ENCODE measurements around the gene ZNF862. TPM values are rescaled to one million over a fixed set of nuclear protein-coding genes. Genes with fewer than 3 reads are reported as not detected.

The ZNF862 gene
- total RNA-seq, 1 donor from 2014 or later = 12.1 TPM

DNA sequence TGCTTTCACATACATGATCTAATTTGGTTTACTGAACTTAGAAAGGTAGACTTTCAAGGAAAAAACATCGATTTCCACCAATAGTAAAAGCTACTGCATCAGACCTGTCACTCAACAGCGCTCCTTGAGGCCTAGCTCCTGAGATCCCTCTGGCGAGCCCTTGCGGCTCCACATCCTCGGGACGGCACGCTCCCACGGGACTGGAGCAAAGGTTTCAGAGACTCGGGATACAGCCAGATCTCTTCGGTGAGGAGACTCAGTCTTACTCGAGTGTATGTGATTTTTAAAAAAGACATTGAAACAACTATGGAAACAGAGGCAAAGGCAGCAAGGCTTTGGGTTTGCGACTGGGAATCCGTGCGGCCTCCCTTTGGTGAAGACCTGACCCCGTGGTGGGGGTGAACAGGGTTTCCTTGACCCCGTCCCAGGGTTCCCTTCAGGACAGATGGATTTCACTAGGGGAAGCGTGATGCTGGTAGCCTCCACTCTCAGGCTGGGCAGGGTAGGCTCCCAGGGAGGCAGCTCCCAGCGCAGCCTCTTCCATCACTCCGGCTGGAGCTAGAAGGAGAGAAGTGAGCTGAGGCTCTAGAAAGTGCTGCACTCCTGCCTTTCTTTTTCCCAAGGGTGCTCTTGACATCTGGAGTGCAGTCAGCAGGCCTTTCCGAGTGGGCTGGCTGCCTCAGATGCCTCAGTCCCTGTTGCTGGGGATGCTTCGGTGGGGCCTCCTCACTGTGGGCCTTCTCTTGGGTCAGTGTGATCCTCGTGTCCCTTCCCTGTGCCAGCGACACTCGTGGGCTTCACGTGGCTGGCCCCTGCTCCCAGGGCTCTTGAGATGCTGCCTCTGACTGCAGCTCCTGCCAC is 29.8 kb downstream of the ZNF862 start:
- DNase-seq = no peak

DNA sequence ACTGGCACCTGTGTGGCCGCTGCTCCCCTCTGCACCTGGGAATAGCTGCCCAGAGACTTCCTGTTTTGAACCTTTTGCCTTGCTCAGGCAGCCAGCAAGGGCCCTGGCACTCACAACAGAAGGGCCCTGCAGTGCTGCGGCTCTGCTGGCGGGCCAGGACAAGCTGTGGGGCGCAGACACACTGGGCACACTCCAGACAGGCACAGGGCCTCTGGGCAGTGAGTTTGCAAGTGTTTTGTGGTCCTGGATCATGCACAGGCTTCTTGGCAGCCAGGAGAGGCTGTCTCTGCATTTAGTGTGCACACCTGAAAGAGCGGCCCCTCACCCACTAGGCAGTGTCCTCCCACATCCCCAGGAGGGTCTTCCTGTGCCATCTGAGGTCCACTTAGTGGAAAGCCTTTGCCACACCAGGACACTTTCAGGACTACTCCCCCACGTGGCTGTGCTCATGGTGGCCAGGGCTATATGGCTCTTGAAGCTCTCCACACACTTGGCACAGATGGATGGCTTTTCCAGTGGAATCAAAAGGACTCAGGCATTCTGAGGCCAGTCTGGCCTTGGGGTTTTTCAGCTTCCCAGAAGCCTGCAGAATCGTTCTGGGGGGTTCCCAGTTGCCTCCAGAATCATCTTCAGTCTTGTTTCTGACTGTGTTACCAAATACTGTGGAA is 30.6 kb downstream of the ZNF862 start:
- no peak for DNase-seq

DNA sequence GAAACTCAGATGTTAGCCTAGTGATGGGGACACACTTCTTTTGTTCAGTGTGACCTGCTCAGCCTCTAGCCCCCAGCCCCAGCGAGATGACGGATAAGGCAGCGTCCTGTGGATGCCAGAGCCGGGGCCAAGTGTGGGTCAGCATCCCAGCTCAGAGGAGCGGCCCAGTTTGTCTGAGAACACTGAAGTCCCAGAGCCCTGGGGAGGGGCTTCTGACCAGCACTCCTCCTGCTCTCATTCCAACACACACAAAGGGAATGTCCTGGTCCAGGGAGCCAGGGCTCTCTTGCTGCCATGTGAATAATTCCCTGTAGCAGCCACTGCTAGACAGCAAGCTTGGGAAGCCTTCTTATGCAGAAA is 31.1 kb downstream of the ZNF862 start:
- no peak for DNase-seq

DNA sequence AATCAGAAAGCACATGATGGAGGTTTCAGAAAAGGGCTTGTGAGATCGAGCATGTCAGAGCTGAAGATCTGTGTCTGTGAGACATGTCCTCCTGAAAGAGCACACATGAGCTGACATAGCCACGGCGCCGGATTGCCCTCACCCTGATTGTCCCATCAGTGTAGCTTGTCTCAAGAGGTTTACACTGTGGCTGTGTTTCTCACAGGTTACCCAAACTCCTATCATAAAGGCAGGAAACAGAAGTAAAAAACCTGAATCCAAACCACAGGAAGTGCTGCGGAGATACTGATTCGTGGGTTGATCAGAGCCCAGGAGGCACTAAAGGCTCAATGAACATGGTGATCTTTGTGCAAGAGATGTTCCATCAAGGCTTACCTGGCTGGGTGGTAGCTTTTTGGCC is 31.7 kb downstream of the ZNF862 start:
- no peak for DNase-seq

DNA sequence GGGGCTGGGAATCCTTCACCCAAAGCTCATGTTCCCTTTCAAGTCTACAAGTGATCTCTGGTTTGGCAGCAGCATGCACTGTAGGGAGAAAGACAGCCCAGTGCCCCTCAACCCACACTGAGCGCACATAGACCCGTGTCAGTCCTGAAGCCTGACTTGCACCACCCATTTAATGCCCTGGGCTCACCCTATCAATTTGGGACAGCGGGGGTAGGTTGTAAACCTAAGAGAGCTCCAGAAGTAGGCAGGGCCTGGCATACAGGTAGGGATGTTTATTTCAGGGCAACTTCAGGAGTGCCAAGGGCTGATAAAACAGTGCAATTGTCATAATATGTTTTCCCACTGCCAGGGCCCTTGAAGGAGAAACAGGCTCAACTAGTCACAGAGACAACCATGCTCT is 32.1 kb downstream of the ZNF862 start:
- DNase-seq = no peak

DNA sequence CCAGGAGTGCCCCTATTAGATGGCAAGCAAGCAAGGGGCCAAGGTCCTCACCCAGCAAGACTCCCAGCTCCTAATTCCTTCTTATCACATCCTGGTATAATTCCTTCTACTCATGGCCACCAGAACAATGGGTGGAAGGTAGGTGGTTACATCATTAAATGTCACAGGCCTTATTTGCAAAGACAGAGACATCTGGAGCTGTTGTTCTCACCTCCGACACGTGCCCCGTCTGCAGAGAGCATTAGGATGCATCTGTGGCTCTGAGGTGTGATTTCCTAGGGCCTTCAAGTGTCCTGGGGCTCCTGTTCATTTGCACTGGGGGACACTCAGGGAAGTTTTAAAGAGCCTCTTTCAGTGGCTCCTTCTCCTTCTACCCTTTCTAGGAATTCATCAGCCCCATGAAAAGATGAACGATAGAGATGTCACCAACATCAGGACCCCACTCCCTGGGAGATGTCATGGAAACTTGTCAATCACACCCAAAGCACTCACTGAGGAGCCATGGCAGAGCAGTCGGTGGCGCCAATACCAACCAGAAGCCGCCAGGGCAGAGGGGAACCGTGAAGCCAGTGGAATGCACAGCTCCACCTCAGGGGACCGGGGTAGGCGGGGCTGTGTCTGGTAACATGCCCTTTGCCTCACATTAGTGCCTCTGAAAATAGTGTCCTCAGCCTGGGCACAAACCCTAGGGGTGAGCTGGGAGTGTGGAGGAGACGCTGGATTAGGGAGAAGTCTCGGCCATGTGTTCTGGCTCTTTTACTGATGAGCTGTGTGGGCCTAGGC is 32.7 kb downstream of the ZNF862 start:
- no peak for DNase-seq

DNA sequence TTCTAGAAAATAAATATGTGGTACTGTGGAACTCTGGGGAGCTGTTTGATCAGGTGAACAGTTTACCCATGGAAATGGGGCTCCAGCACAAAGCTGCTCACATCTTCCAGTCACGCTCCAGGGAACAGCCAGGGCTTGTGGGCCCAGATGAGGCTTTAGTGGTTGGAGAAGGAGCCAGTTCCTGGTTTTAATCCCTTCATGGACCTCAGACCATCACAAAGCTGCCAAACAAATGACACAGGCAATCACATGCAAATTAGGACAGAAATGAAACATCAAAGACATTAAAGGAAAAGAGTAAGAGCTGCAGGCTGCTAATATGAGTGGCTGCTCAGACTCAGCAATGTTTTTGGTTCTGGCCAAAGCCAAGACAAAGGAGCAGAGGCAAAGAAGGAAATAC is 33.4 kb downstream of the ZNF862 start:
- no peak for DNase-seq

DNA sequence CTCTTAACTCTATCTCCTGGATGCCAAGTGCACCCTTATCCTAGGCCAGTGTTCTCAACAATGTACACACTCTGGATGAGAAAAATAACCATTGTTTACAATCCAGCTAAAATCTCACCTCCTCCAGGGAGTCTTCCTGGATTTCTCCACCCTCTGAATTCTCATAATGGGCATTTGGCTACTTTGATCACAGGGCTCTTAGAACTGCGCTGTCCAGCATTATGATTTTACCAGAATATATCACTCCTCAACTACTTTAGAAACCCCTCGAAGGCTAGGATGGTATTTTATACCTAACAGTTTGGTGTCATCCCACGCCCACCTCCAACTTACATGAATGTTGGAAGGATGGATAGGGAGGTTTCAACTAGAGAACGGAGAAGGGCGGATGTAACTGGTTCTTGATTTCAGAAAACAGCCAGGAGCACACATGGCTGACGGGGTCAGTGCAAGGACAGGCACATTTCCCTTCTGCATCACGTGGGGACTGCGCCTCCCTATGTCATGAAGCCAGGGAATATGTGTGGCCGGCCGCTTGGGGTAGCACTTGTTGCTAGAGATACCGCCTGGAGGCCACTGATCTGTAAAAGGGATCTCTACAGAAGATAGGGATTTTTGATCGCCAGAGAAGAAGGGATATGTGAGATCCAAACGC is 34.4 kb downstream of the ZNF862 start:
- peak; percentile 87 for DNase-seq

DNA sequence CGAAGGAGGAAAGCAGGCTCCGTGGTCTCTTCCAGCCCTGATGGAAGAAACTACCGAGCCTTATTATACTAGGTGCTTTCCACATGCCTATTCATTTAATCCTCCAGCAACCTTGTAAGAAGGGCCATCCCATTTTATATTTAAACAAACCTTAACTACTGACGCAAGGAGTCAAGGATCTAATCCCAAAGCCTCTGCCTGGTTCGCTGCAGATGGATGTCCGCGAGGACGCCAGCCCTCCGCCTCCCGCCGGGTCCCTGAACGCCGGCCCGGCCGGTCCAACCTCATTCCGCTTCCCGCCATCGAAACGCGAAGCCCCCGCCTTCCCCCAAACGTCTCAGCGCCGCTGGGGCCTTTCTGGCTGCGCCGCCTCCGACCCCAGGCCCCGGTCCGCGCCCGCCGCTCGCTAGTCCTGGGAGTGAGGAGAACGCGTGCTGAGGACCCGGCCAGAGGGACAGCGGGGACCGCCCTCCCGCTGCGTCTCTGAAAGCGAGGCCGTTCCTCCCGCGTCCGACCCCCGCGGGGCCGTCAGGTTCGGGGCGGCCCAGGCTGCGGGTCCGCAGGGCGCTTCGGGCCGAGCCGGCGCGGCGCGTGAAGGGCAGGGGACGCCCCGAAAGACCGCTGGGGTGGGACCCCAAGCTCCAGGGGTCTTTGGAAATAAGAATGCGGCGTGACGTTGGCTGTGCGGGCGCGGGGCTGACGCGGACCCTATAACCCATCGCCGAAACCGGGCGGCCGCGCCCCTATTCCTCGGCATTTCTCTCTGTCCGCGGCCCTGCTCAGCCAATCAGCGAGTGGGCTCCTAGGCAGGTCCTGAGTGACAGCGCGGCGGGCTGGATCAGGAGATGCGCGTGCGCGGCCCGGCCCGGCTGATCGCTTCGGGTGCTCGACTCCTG is 35.1 kb downstream of the ZNF862 start, which contains the start of gene ATP6V0E2:
ATP6V0E2 (plus strand) TSS at position 896 of the 896 bp plus-strand sequence. CDS start 97 bp downstream, outside the sequence.
- peak; percentile 97 for DNase-seq

DNA sequence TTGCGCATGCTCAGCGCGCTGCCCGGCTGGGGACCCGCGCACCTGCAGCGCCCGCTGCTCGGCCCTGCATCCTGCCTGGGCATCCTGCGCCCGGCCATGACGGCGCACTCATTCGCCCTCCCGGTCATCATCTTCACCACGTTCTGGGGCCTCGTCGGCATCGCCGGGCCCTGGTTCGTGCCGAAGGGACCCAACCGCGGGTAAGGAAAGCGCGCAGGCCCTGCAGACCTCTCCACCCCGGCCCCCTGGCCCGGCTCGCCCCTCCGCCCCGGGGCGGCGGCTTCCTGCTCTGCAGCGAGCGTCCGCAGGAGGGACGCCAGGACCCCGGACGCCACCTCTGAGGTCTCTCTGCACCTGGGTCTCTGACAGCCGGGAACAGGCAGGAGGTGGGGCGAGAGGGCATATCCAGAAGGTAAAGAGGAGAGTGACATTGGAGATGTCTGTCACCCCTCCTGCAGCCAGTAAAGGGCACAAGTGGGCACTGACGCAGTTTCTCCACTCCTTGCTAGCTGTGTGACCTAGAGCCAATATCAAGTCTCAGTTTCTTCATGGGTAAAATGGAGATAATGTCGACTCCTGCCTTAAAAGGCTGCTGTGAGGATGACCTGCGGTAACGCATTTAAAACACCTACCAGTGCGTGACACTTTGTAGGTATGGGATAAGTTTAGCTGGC is 35.9 kb downstream of the ZNF862 start:
- no peak for DNase-seq

DNA sequence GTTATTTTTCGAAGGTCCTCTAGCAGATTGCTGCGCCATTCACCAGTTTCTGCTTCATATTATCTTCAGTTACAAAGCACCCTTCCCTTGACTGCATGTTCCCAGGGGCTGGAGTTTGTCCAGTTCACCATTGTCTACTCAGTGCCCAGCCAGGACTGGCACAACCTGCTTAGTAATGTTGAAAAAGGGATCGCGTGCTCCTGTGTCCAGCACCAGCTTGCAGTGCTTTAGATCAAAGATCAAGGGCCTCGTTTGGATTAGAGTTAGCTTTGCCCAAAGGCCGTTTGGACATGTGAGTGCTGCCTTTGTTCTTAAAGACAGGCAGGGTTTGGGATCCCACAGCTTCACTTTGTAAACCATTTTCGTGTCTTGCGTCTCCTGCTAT is 36.5 kb downstream of the ZNF862 start:
- no peak for DNase-seq

DNA sequence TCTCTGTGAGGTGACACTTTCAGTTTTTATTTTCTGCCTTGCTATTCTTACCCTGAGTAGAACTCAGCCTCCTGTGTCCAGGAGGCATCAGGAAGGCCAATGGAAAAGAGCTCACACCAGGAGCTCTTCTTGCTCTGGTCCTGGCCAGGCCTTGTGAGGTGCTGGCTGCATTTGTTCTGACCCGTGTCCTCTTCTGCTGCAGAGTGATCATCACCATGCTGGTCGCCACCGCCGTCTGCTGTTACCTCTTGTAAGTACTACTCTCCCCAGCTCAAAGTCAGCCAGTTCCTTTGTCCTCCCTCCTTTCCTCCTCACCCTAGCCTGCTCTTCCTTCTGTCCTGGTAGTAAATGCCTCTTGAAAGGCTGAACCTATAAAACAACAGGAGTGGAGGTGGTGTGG is 37.2 kb downstream of the ZNF862 start:
- DNase-seq = no peak

DNA sequence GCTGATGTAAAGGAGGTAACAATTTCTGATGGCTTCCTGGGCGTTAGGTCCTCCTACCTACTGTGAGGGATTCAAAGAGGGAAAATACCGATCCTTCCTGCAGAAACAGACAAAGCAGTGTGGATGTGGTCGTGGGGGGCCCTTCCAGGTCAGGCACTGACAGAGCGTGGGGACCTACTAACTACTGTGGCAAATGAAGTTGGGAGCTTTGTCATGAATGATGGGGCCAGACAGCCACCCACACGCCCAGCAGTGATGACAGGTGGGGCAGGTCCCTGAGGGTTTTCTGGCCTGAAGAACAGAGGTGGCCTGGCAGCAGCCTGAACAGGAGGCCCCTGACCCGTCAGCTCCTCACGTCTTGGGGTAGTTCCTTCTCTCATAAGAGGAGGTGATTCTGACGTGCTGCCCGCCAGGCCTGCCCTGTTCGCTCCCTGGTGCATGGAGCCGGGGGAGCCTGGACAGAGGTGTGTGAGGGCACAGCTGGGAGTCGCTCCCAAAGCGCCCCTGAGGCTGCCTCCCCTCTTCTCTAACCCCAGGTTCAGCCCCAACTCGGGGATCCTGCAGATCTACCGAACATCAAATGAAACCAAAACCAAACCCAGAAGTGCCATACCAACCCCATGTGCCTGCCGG is 39.8 kb downstream of the ZNF862 start:
- no peak for DNase-seq

DNA sequence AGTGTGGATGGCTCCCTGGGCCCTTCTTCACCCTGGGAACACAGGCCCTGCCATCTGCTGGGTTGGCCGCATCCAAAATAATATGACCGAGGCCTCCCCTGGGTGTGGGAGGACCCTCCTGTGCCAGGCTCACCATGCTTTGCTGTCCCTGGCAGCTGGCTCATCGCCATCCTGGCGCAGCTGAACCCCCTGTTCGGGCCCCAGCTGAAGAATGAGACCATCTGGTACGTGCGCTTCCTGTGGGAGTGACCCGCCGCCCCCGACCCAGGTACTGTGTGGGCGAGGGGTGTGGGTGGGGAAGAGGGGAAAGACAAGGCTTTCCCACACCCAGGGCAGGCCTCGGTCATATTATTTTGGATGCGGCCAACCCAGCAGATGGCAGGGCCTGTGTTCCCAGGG is 40.3 kb downstream of the ZNF862 start:
- no peak for DNase-seq

DNA sequence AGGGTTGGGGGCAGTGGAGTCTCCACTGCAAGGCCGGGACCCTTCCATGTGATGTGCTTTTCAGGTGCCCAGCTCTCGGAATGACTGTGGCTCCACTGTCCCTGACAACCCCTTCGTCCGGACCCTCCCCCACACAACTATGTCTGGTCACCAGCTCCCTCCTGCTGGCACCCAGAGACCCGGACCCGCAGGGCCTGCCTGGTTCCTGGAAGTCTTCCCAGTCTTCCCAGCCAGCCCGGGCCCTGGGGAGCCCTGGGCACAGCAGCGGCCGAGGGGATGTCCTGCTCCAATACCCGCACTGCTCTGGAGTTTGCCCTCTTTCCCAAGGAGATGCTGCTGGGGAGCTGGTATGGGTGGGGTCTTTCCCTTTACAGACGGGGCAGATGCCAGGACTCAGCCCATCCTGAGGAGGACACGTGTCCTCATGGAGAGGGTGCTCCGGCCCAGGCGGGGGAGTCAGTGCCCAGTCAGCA is 41.1 kb downstream of the ZNF862 start:
- DNase-seq = no peak

DNA sequence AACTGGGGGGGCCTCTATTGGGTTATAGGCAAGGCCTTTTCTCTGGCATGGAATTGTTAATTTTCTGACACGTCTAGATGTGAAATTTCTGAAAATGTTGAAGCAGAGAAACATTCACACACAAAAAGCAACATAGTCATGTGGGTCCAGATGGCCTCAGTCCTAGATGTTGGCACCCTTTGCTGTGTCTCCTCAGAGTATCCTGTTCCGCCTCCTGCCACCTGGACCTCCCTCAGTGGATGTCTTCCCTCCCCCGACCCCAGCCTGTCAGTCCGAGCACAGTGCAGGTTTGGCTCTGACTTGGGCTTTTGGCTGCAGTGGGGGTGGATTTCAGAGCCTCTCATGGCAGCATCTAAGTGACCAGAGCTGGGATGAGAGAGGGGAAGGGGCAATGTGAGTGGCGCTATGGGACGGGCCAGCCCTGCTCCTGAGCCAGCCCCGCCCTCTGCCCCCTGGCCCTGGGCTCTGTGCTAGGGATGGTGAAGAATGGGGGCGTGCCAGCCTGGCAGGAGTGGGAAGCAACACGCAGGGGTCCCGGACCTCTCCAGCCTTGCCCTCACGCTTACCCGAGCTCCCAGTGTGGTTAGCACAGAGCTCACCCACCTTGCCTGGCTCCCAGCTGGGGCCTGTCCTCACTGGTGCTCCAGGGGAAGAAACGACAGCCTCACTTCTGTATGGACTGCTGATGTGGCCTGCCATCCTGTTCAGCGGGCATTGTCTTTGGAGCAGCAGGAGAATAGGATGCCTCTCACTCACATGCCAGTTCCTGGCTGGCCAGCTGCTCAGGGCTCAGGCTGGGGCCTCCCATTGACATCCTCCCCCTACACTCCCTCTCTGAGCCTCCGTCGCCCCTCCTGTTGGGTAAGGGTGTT is 41.8 kb downstream of the ZNF862 start:
- DNase-seq = no peak

DNA sequence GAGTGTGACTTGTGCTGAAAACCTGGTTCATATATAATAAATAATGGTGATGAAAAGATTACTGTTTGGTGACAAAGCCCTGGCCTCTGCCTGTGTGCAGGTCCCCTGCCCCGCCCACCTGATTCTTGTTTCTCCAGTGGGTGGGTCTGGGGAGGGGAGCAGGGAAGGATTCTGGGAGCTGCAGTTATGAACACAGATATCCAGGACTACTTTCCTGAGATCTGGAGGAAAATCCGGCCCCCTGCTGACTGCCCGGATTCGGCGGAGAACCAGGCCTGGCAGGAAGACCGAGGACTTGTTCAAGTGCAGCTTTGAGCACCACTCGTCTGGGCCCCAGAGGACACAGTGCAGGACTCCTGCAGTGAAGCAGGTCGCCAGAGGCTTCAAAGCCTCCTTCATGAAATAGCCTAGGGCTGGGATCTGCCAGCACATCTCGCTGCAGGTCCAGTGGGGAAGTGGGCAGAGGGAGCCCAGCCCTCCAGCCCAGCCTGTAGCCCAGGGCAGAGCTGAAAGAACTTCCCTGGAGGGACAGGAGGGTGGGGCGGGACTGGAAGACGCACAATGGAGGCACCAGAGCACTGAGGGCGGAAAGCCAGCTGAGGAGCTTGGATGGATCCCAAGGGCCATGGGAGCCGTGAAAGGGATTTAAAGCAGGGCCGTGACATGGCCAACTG is 42.6 kb downstream of the ZNF862 start:
- DNase-seq = no peak

DNA sequence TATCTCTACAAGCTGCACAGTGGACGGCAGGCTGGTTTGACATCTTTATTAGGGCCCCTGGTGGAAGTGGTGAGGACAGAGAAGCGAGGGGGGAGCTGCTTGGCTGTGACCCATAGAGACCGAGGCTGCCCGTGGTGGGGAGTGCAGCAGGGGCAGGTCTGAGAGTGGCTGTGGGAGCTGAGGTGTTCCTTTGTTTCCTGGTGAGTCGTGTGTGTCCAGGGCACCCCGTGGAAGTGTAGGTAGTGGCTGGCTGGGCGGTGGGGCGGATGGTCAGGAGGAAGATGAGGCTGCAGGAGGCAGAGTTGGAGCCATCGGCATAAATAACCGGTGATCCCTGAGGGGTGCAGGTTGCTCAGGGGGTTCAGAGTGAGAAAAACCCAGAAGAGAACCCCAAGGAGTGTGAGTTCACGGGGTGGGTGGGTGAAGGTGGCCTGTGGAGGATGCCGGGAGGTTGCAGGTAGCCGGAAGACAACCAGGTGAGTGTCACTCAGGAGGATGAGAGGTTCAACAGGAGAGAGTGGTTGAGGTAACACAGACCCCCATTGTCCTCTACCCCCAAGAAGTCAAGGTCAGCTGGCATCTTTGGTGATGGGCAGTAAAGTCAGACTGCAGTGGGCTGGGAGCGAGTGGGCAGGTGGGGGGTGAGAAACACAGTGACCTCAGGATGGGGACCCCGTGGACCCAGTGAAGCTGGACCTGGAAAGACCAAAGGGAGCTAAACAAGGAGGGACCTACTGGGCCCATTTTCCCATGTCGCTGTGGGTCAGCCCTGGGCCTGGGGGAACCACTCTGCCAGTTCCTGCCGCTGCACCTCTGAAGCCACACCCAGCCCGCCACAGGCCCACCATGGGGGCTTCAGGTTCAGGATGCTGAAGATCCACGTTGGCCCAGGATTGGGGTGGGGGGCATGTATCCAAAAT is 43.4 kb downstream of the ZNF862 start:
- no peak for DNase-seq

Measured in dermis blood vessel endothelial cell (primary cell).